GM12865 (cell line): ENCODE measurements around the gene CIPC.

Experiments used
- DNase-seq: peaks from one replicate; pipeline ENCODE4 v3.0.0; 2010; ENCODE audit warnings: low read depth
- H3K4me3 ChIP-seq: 2 replicates; pipeline ENCODE4 v1.5.1; 2011; ENCODE audit warnings: mild to moderate bottlenecking, low read depth, low read length, control low read depth
- TF ChIP-seq, protein P1 (sequence below): IDR thresholded peaks from 2 replicates; pipeline ENCODE4 v1.5.1; 2011; ENCODE audit warnings: low read length, control low read depth, low read depth, inconsistent platforms; ENCODE audit not compliant: insufficient read depth; ENCODE audit errors: missing control alignments

Gene CIPC

DNA sequence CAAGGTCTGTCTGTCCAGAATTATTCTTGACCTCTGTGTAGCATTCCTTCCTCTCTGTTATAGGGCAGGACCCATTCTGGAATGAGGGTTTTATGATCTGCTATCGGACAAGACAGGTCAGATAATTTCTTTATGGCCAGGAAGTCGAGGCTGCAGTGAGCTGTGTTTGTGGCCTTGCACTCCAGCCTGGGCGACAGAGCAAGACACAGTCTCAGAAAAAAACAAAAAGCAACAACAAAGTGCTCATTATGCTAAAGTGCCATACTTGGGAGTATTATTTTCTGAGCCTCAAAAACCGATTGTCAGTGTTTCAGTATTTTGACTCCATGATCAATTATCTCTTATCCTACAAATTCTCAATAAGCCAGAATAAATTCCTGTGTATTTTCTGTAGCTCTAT is 4.1 kb downstream of the CIPC start:
- TF ChIP-seq, protein P1, sequence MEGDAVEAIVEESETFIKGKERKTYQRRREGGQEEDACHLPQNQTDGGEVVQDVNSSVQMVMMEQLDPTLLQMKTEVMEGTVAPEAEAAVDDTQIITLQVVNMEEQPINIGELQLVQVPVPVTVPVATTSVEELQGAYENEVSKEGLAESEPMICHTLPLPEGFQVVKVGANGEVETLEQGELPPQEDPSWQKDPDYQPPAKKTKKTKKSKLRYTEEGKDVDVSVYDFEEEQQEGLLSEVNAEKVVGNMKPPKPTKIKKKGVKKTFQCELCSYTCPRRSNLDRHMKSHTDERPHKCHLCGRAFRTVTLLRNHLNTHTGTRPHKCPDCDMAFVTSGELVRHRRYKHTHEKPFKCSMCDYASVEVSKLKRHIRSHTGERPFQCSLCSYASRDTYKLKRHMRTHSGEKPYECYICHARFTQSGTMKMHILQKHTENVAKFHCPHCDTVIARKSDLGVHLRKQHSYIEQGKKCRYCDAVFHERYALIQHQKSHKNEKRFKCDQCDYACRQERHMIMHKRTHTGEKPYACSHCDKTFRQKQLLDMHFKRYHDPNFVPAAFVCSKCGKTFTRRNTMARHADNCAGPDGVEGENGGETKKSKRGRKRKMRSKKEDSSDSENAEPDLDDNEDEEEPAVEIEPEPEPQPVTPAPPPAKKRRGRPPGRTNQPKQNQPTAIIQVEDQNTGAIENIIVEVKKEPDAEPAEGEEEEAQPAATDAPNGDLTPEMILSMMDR = no peak
- no peak for DNase-seq
- no peak overlapping the region for H3K4me3 ChIP-seq

DNA sequence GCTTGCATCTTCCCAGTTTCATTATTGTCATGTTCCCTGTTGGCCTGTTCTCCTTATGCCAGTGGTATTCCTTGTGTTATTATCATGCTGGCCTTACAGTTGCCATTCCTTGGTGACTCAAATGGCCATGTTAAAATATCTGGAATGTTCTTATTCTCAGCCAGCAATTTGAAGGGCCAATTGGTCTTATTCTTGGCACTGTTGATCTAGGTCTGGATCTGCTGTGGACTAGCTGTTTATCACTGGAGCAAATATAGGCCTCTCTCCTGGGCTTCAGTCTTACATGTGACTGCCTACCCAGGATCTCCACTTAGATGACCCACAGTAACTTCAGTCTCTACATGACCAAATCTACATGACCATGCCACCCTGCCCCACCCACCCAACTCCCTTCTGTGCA is 5.4 kb downstream of the CIPC start:
- TF ChIP-seq, protein P1 = no peak
- DNase-seq = no peak
- no peak overlapping the region for H3K4me3 ChIP-seq

DNA sequence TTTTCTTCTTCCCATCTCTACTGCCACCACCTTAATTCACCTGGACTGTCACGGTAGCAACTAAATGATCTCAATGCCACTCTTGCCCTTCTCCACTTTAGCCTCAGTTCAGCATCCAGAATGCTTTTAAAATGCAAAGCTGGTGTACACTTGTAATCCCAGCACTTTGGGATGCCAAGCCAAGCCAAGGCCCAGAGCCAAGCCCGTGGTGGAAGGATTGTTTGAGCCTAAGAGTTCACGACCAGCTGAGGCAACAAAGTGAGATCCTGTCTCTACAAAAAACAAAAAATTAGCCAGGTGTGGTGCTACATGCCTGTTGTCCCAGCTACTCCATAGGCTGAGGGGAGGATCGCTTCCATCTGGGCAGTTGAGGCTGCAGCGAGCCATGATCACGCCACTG is 5.9 kb downstream of the CIPC start:
- TF ChIP-seq, protein P1 = no peak
- no peak overlapping the region for H3K4me3 ChIP-seq
- no peak for DNase-seq

DNA sequence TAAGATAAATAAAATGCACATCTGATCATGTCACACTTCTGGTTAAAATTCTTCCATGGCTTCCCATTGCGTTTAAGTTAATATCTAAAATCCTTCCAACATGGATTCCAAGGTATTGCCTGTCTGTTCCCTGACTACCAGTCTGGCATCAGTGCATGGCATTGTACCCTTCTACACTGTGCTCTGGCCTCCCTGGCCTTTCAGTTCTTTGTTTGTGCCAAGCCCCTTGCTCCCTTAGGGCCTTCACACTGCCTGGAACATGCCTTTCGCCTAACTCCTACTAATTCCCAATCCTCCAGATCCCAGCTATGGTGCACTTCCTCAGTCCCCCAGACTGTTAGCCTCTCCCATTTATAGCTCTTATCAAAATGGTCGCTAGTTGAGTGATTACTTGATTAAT is 6.3 kb downstream of the CIPC start:
- H3K4me3 ChIP-seq = no peak overlapping the region
- DNase-seq = no peak
- TF ChIP-seq, protein P1 = no peak

DNA sequence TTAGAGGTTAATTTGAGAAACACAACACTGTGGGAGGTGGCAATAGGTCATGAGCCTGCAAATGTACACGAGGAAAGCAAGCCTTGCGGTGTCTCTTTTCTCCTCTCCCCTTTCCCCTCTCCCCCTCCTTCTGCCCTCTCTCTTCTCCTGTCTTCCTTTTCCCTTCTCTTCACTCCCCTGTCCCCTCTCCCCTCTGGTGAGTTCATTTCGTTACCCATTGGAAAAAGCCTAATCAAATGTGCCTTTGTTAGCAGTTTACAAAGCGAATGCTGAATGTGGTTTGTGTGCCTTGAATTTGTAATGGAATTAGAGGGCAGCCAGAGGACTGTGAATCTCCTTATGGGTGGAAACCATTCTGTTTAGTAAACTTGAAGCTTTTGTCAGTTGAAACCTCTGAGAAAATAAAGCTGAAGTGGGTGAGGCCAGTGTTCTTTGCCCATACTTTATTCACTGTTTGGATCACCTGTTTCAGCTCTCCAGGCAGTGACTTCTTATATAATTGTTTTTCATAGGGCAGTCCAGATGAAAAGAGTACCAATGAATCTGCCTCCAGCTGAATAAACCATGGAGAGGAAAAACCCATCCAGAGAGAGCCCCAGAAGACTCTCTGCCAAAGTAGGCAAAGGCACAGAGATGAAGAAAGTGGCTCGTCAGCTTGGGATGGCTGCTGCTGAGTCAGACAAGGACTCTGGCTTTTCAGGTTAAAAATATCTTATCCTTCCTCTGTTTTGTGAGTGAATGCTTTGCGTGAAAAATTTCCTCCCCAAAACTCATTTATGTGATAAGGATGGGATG is 7.3 kb downstream of the CIPC start:
- TF ChIP-seq, protein P1 = no peak
- no peak for DNase-seq
- H3K4me3 ChIP-seq = no peak overlapping the region

DNA sequence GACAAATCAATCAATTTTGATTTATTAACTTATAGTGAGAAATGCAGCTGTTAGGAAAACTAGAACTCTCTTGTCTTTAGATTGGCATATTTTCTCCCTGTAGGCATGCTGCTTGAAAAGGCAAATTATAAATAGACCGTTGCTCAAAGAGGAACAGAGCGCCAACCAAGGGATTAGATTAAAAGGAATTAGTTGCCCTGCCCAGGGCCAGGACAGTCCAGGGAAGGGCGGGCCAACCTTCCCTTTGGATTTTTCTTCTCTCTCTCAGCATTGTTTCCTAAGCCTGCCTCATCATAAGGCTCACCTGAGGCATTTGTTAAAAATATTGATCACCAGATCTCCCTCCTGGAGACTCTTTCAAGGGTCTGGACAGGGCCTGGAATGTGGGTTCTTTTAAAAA is 8.6 kb downstream of the CIPC start:
- TF ChIP-seq, protein P1 = no peak
- H3K4me3 ChIP-seq = no peak overlapping the region
- no peak for DNase-seq

DNA sequence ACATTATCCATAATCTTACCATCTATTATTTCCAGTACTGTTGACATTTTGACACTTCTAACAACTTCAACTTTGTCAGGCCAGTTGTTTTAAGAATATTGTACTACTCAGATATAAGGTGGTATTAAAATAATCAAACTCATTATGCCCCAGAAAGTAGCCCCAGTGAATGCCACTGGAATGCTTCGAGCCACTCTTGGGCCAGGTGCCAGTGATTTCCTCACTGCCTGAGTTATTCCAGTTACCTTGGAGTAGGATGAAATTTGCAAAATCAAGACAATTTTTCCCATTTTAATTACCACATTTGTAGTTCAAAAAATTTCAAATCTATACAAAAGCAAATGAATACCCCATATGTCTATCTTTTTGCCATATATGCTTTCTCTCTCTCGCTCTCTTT is 9.2 kb downstream of the CIPC start:
- TF ChIP-seq, protein P1 = no peak
- no peak overlapping the region for H3K4me3 ChIP-seq

More for the DNA sequence above, 9.2 kb downstream of the CIPC start:
- DNase-seq = no peak
